Panc1 (cell line): ENCODE measurements around the gene SNAP25.

Experiments
- POLR2AphosphoS5 ChIP-seq: IDR thresholded peaks from 2 replicates; pipeline ENCODE4 v1.6.1; 2012; ENCODE audit warnings: mild to moderate bottlenecking, low read depth, low read length, moderate library complexity
- TF ChIP-seq, protein P1 (sequence below): fragments of 450-650 bp; IDR thresholded peaks from 2 replicates; pipeline ENCODE4 v1.5.1; 2017; ENCODE audit warnings: mild to moderate bottlenecking

DNA sequence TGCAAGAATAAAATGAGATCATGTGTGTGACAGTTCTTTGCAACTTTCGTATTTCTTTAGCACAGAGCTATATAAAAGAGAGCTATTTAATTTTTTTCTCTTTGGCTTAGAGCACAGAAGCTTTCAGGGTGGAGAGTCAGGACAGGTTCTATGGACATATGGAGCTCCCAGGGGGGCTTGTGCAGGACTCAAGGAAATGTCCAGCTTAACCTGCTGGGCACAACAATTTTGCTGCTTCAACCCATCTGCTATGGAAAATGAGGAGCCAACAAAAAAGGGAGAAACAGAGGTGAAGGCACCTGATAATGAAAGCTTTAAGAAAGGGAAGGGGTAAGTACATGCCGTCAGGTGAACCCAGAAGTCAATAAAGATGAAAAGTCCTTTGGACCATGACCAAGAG is 5.1 kb upstream of the SNAP25 start:
- TF ChIP-seq, protein P1, sequence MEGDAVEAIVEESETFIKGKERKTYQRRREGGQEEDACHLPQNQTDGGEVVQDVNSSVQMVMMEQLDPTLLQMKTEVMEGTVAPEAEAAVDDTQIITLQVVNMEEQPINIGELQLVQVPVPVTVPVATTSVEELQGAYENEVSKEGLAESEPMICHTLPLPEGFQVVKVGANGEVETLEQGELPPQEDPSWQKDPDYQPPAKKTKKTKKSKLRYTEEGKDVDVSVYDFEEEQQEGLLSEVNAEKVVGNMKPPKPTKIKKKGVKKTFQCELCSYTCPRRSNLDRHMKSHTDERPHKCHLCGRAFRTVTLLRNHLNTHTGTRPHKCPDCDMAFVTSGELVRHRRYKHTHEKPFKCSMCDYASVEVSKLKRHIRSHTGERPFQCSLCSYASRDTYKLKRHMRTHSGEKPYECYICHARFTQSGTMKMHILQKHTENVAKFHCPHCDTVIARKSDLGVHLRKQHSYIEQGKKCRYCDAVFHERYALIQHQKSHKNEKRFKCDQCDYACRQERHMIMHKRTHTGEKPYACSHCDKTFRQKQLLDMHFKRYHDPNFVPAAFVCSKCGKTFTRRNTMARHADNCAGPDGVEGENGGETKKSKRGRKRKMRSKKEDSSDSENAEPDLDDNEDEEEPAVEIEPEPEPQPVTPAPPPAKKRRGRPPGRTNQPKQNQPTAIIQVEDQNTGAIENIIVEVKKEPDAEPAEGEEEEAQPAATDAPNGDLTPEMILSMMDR: no peak
- no peak for TF ChIP-seq POLR2AphosphoS5
